Fibroblast of skin of left quadriceps (primary cell): ENCODE results near the gene COMT.
A peak's percentile ranks its signal among the peaks of the same experiment; 100 is the strongest.
"Not testable (repeated sequence)": the region's sequence is repeated elsewhere in the genome, so short reads cannot be mapped to it uniquely, and the experiment has no call there.

ENCODE experiments used
- DNase-seq, 2 experiments: peaks; one replicate each; pipeline ENCODE4 v3.0.0-alpha.2; 2013; ENCODE audit warnings: low read depth in 2 of 2

COMT gene

GRCh38 chr22:19907902-19908301, 33.7 kb upstream of the COMT start:
- not testable (repeated sequence) for DNase-seq

- peak; percentile 47 to 52 for DNase-seq
Observed at GRCh38 chr22:19909350-19910179, 32.0 kb upstream of the COMT start.

GRCh38 chr22:19910180-19910744, 31.3 kb upstream of the COMT start:
- DNase-seq, result no peak

DNA sequence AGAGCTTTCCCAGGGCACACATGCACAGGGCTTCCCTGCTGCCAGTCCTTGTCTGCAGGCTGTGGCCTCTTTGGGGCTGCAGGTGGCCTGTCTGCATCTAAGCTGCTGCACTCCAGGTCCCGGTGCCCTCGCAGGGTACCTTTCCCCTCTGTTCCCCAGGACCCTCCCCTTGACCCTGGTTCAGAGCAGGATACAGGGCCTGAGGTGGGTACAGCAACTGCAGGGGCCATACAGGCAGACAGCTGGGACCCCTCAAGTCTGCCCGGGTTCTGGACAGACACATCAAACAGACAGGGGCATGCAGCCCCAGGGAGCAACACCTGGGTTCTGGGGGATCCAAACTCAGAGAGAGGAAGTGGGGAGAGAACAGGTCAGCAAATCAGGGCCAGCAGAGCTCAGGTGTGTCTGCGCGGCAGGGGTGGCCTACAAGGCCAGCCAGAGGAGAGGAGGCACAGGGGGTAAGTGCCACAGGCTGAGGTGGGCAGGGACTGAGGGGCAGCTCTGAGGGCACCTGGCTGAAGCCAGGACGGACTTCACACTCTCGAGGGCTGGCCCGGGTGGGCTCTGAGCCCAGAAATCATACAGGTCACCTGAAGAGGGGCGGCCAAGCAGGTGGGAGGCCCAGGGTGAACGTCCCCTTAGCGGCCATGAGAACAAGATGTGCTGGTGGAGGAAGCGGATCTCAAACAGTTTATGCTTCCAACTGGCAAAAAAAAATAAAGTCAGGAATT, 29.9 kb upstream of the COMT start:
- no peak for DNase-seq

DNA sequence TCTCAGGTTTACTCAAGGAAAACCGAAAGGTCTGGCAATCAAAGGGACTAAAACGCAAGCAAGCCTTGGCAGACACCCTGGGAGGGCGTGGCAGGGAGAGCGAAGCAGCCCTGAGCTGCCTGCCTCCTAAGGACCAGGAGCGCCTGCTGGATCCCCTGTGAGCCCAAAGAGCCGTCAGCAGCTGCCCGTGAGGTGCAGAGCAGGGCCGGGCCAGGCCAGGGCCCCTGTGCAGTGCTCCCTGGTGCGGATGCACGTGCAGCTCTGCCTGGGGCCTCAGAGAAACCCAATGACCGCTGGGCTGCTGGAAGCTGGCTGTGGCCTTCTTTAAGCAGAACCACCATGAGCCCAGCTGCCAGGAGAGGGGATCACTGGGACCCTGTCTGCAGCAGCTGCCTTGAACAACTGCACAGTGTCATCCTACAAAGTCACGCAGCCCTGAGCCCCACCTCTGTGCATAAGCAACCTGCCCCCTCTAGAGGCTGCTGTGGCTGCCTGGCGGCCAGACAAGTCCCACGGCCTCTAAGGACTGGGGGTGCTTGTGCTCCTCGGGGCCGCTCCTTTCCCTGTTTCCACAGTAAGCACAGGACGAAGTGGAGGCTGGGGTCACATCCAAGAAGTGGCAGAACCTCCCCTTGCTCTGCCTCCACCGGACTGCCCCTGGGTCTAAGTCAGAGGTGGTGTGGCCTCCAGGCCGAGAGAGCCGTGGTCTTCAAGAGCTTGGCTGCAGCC, 29.1 kb upstream of the COMT start:
- no peak for DNase-seq

DNA sequence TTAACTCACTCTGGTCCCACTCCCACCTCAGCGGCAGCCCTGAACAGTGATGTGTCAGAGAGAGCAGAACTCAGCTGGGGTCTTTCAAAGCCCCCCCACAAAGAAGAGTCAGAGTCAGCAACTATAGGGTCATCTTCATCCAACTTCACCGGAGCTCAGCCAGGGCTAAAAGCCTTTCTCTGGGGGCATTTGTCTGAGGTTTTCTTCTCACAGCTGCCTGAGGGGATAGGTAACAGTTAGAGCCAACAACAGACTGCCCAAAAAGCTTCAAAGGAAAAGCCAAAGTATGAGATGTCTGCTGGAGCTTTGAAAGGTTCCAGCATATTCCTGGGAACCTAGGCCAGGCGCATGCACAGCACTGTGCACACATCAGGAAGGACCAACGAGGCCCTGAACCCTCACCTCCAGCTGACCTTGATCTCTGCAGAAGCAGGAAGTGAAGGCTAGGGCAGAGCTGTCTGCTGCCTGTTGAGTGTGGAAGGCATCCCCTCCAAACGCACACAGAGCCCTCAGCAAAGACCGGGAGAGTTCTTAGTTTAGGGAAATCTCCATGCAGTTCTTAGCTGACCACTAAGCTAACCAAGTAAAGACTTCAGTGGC, 28.1 kb upstream of the COMT start:
- no peak for DNase-seq

- no peak for DNase-seq
Observed at GRCh38 chr22:19914201-19914943, 27.2 kb upstream of the COMT start.

DNA sequence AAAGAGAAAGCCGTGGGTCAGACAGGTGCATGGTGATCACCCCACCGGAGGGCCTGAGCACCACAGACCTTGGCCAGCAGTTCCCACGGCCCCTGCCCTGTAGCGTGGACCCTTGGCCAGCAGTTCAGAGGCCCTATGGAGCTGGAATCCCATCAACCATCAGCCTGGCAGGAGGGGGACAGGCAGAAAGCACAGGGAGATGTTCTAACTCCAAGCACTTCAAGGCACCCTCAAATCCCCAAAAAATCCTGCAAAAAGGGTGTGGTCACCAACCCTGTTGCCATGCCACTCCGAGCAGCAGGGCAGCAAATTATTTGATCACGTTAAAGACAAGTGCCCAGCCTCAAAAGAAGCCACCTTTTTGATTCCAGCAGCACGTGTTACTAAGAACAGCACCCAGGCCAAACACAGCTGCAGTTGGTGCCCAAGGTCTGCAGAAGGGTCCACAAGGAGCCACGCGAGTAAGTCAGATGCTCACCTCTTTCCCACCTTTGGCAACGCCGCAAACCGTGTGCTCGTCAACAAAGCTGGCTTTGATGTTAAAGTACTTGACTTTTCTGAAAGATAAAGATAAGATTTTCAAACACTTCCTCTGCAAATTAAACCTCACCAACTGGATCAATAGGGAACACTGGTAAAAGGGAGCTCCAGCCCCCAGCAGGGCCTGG, 26.2 kb upstream of the COMT start:
- no peak for DNase-seq

- no peak for DNase-seq
Observed at GRCh38 chr22:19916006-19916405, 25.6 kb upstream of the COMT start.

- no peak for DNase-seq
Observed at GRCh38 chr22:19916941-19917340, 24.6 kb upstream of the COMT start.

- DNase-seq, result no peak
Observed at GRCh38 chr22:19917389-19918138, 24.0 kb upstream of the COMT start.

DNA sequence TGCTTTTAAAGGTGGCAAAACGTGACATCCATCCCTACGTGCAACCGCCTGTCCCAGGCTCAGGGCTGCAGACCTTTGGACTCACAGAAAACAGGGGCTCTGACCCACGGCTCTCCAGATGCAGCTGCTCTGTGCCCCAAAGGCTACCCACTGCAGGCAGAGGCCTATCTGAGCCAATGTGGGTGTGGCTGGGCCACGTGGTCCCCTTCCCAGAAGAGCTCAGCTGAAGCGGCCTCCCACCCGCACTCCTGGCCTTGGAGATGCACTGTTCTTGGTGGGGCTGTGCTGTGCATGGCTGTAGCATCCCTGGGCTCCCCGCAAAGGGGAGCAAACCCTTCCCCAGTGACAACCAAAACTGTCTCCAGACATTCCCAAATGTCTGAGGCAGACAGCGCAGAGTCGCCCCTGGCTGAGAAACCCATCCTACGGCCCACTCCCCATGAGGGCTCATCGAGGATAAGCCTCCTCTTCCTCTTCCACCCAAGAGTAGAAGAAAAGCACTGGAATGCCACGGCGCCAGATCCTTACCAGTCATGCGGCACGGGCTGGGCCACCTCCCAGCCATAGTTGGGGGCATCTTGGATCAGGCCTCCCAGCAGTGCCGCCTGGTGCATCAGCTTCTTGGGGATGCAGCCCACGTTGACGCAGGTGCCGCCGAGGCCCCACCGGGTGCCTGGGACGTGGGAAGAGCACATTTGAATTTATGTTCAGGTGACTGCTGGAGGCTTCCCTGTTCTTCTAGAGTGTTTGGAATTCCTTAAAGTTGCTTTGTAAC, 23.1 kb upstream of the COMT start:
- no peak for DNase-seq

GRCh38 chr22:19919701-19920363, 21.7 kb upstream of the COMT start:
- DNase-seq, result no peak

DNA sequence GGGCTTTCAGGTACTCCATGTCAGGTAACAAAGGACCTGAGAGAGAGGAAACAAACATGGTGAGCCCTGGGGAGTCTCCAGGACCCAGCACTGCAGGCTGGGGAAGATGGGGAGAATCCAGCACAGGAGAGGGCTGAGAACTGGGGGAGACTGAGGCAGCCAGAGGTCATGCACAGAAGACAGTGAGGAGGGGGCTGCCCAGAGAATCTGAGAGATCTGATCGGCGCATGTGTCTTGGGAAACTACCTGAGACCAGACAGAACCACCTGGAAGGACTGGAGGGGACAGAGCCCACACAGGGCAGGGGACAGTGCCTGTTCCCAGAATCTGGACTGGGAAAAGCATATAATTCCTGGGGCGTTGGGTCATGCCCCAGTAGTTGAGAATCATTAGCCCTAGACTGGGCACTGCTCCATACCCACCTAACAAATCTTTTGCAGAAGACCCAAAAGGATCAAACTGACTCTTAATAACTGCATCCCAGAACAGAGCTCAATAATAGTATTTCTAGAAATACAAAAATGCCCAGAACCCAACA, 20.0 kb upstream of the COMT start:
- DNase-seq, result no peak

DNA sequence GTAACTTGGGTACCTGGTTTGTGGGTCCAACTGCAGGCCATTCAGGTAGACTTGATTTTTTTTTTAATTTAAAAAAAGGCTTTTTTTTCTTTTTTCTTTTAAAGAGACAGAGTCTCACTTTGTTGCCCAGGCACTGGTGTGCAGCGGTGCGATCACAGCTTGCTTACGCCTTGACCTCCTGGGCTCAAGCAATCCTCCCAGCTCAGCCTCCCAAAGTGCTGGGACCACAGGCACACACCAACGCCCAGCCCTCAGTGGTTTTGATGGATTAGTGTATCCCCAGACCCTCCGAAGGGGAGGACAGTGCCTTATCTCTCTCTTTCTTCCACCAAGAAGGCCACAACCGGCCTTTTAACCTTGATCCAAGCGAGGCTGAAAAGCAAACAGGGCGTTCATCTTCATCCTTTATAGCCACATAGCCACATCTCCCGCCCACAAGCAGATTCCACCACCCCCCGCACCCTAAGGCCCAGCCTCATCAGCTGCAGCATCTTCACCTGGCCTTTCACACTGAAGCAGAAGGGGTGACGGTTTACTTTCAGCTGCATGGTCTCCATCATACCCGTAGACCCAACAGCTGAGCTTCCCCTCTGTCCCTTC, 17.6 kb upstream of the COMT start:
- DNase-seq, result no peak

DNA sequence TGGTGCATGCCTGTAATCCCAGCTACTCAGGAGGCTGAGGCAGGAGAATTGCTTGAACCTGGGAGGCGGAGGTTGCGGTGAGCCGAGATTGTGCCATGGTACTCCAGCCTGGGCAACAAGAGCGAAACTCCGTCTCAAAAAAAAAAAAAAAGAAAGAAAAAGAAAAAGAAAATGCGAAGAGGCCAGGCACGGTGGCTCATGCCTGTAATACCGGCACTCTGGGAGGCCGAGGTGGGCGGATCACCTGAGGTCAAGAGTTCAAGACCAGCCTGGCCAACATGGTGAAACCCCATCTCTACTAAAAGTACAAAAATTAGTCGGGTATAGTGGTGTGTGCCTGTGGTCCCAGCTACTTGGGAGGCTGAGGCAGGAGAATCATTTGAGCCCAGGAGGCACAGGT, 15.5 kb upstream of the COMT start:
- DNase-seq, result not testable (repeated sequence)

DNA sequence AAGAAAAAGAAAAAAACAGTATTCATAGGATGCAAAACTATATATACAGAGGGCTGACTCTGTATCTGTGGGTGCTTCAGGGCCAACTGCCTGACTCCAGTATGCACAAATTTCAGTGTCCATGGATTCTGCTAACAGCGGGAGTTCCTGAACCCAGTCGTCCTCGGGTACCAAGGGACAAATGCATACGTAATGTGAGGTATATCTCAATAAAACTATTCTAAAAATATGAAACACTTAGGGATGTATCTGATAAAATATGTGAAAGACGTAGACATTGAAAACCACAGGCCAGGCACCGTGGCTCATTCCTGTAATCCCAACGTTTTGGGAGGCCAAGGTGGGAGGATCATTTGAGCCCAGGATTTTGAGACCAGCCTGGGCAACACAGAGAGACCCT, 13.9 kb upstream of the COMT start:
- no peak for DNase-seq

DNA sequence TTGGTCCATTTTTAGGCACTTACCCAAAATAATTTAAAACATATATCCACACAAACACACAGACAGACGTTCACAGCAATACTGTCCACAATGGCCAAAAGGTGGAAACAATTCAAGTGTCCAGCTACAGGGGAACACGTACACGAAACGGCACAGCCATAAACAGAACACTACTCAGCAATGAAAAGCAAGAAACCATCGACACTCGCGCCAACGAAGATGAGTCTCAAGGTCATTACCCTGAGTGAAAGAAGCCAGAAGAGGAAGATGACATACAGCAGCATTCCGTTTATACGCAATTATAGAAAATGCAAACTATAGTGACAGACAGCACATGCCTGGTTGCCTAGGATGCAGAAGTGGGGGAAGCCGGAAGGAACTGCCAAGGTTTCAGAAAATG, 13.4 kb upstream of the COMT start:
- DNase-seq, result no peak
